Endodermal cell (in vitro differentiated cells): Measurements from ENCODE around the gene RAMACL. TPM values are rescaled to one million over a fixed set of nuclear protein-coding genes. Genes with fewer than 3 reads are reported as not detected.
A peak's percentile ranks its signal among the peaks of the same experiment; 100 is the strongest.

Experiments used
- DNase-seq: peaks from one replicate; pipeline ENCODE4 v3.0.0-alpha.2; 2017
- H3K27ac ChIP-seq: 2 replicates; pipeline ENCODE4 v1.5.1; 2013; ENCODE audit warnings: mild to moderate bottlenecking, low read depth, low read length, moderate library complexity
- H3K27me3 ChIP-seq: 2 replicates; pipeline ENCODE4 v1.6.1; 2013; ENCODE audit warnings: mild to moderate bottlenecking, low read length, moderate library complexity; ENCODE audit not compliant: insufficient read depth, control insufficient read depth, poor library complexity, severe bottlenecking
- H3K36me3 ChIP-seq: 2 replicates; pipeline ENCODE4 v1.7.0; 2013; ENCODE audit warnings: mild to moderate bottlenecking, low read length, moderate library complexity; ENCODE audit not compliant: control insufficient read depth, insufficient read depth
- H3K4me1 ChIP-seq: one replicate; pipeline ENCODE4 v1.7.0; 2013; ENCODE audit warnings: low read length; ENCODE audit not compliant: control insufficient read depth, insufficient read depth
- H3K4me3 ChIP-seq: 2 replicates; pipeline ENCODE4 v1.5.1; 2013; ENCODE audit warnings: mild to moderate bottlenecking, low read length, moderate library complexity
- H3K9ac ChIP-seq: 2 replicates; pipeline ENCODE4 v1.6.1; 2013; ENCODE audit warnings: mild to moderate bottlenecking, low read length, moderate library complexity; ENCODE audit not compliant: poor library complexity, severe bottlenecking; ENCODE audit errors: extremely low read depth
- H3K9me3 ChIP-seq: 2 replicates; pipeline ENCODE4 v1.6.1; 2013; ENCODE audit warnings: mild to moderate bottlenecking, low read length, moderate library complexity; ENCODE audit not compliant: control insufficient read depth
- H3K27ac Mint-ChIP-seq: 2 replicates; pipeline ENCODE4 v1.8.0; 2020; ENCODE audit warnings: mixed read lengths
- H3K27me3 Mint-ChIP-seq: 2 replicates; pipeline ENCODE4 v1.8.0; 2021; ENCODE audit warnings: mild to moderate bottlenecking, mixed read lengths; ENCODE audit not compliant: insufficient read depth
- H3K36me3 Mint-ChIP-seq: 2 replicates; pipeline ENCODE4 v1.8.0; 2020; ENCODE audit warnings: low read depth, mixed read lengths
- H3K4me1 Mint-ChIP-seq: 2 replicates; pipeline ENCODE4 v1.8.0; 2020; ENCODE audit warnings: mixed read lengths
- H3K4me3 Mint-ChIP-seq: 2 replicates; pipeline ENCODE4 v1.8.0; 2020; ENCODE audit warnings: mild to moderate bottlenecking, moderate library complexity, mixed read lengths
- H3K9me3 Mint-ChIP-seq: 2 replicates; pipeline ENCODE4 v1.8.0; 2020; ENCODE audit warnings: mild to moderate bottlenecking, mixed read lengths
- WGBS, 2 experiments: methylation state at CpG; one replicate each; pipeline versions ENCODE4 v1.1.5 to v1.1.7; 2013; ENCODE audit warnings: missing lambda C conversion rate in 2 of 2, mixed read lengths in 1 of 2; ENCODE audit not compliant: insufficient coverage in 1 of 2, insufficient read length in 1 of 2; 5-methylcytosine and 5-hydroxymethylcytosine counted together
- total RNA-seq, 2 donors: library from RNA; stranded (reverse); fragmentation: NEBNext Ultra II Directional in 1 of 2; extraction: Animal tissue kit (Norgen Biotek cat#: 25700) in 1 of 2; gene quantifications; 2 replicates in 1 of 2; 3 replicates in 1 of 2; pipeline ENCODE4 v1.2.1, GENCODE V29; 2021
- TF ChIP-seq, protein P1 (sequence below): fragments of 200-600 bp; sonication (generic); conservative IDR thresholded peaks from 2 replicates; pipeline ENCODE4 v1.5.0; 2021; ENCODE audit warnings: antibody characterized with exemption, mild to moderate bottlenecking

RAMACL gene
- total RNA-seq, 2 donors from 2014 or later: 0.80 to 2.5 TPM

DNA sequence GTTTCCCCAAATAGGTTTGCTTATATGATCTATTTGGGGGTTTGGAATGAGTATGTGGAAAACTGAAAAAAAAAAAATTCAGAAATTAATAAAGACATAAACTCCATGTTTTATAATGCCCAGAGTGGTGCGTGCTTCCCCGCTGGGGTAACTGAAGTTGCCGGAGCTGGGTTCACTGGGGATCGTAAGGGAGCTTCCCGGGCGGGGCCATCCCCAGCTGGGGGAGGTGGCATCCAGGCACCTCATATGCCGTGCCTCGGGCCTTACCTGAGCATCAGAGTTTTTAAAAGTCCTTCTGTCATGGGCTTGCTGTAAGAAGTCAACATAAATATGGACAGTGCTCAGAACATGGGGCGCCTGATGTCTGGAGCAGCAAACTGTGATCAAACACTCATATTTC lies 17.9 kb upstream of the RAMACL start:
- WGBS, 2 experiments: 96 to 97% methylated on average over 9 of the region's 9 CpGs
- H3K36me3 Mint-ChIP-seq: peaks cover 12% of the 10 kb centered on the region

DNA sequence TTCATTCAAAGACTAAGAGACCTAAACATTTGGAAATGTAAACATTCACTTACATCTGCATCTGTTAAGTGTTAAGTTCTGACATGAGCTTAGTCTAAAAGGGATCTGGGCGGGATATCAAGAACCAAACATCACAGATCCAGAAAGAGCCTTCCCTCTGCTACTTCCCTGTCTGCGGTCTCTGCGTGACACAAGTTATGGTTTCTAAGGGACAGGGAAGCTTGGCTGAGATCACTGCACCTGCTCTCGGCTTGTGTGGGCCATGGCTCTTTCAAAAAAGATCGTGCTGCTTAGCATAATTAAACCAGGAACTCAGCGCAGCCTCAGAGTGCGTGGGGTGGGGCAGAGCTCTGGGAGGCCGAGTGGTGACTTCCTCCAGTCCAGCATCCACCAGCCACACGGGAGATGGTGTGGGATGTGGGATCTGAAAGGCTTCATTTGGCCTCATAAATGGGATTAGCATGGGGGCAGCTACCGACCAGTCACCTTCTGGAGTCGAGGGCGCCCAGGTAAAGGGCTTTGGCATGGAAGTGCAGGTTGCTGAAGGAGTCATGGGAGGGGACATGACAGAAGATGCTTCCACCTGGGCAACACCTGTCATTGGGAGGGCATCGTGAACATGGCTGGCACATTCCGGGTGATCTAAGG lies 16.7 kb upstream of the RAMACL start:
- Histone ChIP-seq H3K27me3 (no peaks in the 10 kb centered on the region), H3K27ac (no peak overlapping the region), H3K9ac (no peak overlapping the region), H3K9me3 (no peaks in the 10 kb centered on the region), H3K4me1 (no peaks in the 10 kb centered on the region), H3K4me3 (no peak overlapping the region), H3K36me3 (no peaks in the 10 kb centered on the region)
- H3K27ac Mint-ChIP-seq: no peak overlapping the region
- no peaks in the 10 kb centered on the region for H3K27me3 Mint-ChIP-seq
- 94% methylated on average over 13 to 14 of the region's 14 CpGs for WGBS, 2 experiments
- H3K9me3 Mint-ChIP-seq: no peaks in the 10 kb centered on the region
- no peak overlapping the region for H3K4me3 Mint-ChIP-seq
- peaks cover 12% of the 10 kb centered on the region for H3K36me3 Mint-ChIP-seq
- DNase-seq: peak; percentile 26
- TF ChIP-seq, protein P1, sequence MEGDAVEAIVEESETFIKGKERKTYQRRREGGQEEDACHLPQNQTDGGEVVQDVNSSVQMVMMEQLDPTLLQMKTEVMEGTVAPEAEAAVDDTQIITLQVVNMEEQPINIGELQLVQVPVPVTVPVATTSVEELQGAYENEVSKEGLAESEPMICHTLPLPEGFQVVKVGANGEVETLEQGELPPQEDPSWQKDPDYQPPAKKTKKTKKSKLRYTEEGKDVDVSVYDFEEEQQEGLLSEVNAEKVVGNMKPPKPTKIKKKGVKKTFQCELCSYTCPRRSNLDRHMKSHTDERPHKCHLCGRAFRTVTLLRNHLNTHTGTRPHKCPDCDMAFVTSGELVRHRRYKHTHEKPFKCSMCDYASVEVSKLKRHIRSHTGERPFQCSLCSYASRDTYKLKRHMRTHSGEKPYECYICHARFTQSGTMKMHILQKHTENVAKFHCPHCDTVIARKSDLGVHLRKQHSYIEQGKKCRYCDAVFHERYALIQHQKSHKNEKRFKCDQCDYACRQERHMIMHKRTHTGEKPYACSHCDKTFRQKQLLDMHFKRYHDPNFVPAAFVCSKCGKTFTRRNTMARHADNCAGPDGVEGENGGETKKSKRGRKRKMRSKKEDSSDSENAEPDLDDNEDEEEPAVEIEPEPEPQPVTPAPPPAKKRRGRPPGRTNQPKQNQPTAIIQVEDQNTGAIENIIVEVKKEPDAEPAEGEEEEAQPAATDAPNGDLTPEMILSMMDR: no peak
- peaks cover 15% of the 10 kb centered on the region for H3K4me1 Mint-ChIP-seq

More for the DNA sequence above, 17.9 kb upstream of the RAMACL start:
- DNase-seq: no peak
- TF ChIP-seq, protein P1: no peak
- H3K4me1 ChIP-seq: no peaks in the 10 kb centered on the region
- H3K9ac ChIP-seq: no peak overlapping the region
- no peak overlapping the region for H3K27ac ChIP-seq
- no peaks in the 10 kb centered on the region for H3K9me3 ChIP-seq
- H3K27me3 ChIP-seq: no peaks in the 10 kb centered on the region
- no peaks in the 10 kb centered on the region for H3K9me3 Mint-ChIP-seq
- H3K27me3 Mint-ChIP-seq: no peaks in the 10 kb centered on the region
- H3K4me1 Mint-ChIP-seq: peaks cover 9% of the 10 kb centered on the region
- no peak overlapping the region for H3K4me3 ChIP-seq
- no peaks in the 10 kb centered on the region for H3K36me3 ChIP-seq
- H3K27ac Mint-ChIP-seq: no peak overlapping the region
- no peak overlapping the region for H3K4me3 Mint-ChIP-seq

DNA sequence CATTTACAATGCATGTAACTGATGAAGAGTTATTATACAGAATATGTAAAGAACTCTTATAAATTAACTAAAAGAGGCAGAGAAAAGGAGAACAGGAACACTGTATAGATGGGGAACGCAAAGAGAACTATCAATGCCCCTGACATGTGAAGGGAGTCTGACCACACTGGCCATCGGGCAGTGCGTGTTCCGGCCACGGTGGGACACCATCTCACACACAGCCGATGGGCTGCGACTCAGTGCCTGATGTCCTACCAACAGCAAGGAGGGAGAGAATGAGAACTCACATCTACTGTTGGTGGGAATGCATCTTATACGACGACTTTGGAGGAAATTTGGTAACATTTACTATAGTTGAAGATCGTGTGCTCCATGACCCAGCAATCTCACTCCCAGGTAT lies 15.5 kb upstream of the RAMACL start:
- no peaks in the 10 kb centered on the region for H3K27me3 Mint-ChIP-seq
- TF ChIP-seq, protein P1: no peak

More for the DNA sequence above, 15.5 kb upstream of the RAMACL start:
- H3K27ac Mint-ChIP-seq: no peak overlapping the region
- no peak overlapping the region for H3K9ac ChIP-seq
- no peaks in the 10 kb centered on the region for H3K4me1 ChIP-seq
- H3K4me1 Mint-ChIP-seq: peaks cover 18% of the 10 kb centered on the region
- no peaks in the 10 kb centered on the region for H3K27me3 ChIP-seq
- no peak overlapping the region for H3K27ac ChIP-seq
- no peak overlapping the region for H3K4me3 Mint-ChIP-seq
- DNase-seq: peak; percentile 14
- peaks cover 12% of the 10 kb centered on the region for H3K36me3 Mint-ChIP-seq
- no peak overlapping the region for H3K4me3 ChIP-seq
- no peaks in the 10 kb centered on the region for H3K36me3 ChIP-seq
- WGBS, 2 experiments: 95 to 98% methylated on average over 9 to 10 of the region's 10 CpGs
- H3K9me3 ChIP-seq: no peaks in the 10 kb centered on the region
- H3K9me3 Mint-ChIP-seq: no peaks in the 10 kb centered on the region
